ENCODE data around the gene ZNF778. TPM values are rescaled to one million over a fixed set of nuclear protein-coding genes. Genes with fewer than 3 reads are reported as not detected.
A peak's percentile ranks its signal among the peaks of the same experiment; 100 is the strongest.

The ZNF778 gene
- total and polyA plus RNA-seq, 2 of the 13 experiments (the other 11 are each of a cell fraction or from before 2014, with no cell fraction given) = 3.8 to 7.2 TPM

DNA sequence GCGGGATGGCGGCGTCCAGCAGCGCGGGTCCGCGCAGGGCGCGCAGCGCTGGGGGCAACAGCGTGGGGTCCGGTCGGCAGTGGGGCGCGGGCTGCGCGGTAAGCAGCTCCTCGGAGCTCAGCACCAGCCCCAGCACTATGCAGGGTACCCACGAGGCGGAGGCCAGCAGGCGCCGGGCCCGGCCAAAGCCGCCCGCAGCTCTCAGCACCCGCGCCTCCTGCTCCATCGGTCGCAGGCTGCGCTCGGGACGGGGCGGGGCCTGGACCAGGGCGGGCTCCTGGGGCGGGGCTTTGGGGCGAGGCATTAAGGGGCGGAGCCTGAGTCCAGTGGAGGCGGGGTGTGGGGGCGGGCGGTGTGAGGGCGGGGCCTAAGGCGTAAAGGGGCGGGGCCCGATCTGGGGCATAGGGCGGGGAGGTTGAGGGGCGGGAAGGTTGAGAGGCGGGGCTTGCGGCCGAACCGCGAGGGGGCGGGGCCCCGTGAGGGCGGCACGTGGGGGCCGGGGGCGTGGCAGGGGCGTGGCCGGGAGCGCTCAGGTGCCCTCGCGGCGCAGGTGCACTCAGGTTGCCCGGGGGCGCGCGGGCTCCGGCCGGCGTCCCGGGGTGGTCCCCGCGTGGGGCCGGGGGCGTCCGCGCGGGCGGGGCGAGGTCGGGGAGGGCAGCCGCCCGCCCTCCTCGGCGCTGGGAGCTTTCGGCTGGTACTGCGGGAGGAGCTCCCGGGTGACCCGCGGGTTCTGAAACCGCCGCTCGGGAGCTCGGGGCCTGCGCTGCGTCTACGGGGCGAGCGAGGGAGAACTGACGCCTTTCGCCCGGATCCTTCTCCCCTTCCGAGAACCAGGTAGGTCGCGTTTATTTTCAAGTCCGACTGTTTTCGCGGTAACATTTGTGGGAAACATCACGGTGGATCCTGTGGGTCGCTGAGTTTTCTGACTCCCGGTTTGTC, 15.8 kb upstream of the ZNF778 start (continued):
- TF ChIP-seq ZNF20 (CRISPR knock-in tag; IDR thresholded peaks at IDR 0.05) (no peak), ATF1 (CRISPR knock-in tag; IDR thresholded peaks at IDR 0.05) (no peak), MTERF4 (CRISPR knock-in tag; IDR thresholded peaks at IDR 0.05) (peak; percentile 62; the same call in 1 of the 2 replicates), ZNF501 (CRISPR knock-in tag; IDR thresholded peaks at IDR 0.05) (no peak), ZC3H13 (CRISPR knock-in tag; IDR thresholded peaks at IDR 0.05) (peak; percentile 8; the same call in 1 of the 2 replicates), MBD4 (IDR thresholded peaks at IDR 0.05; ENCODE audit: borderline replicate concordance, low read length) (no peak), ESRRA (CRISPR knock-in tag; IDR thresholded peaks at IDR 0.05; ENCODE audit: low read depth) (no peak), TBX2 (CRISPR knock-in tag; IDR thresholded peaks at IDR 0.05; ENCODE audit: borderline replicate concordance) (peak; percentile 23; the same call in 1 of the 2 replicates), TCF12 (IDR thresholded peaks at IDR 0.05) (no peak), TCF12 (CRISPR knock-in tag; IDR thresholded peaks at IDR 0.05) (no peak), ATRX (CRISPR knock-in tag; IDR thresholded peaks at IDR 0.05; ENCODE audit: borderline replicate concordance) (no peak), ATF2 (CRISPR knock-in tag; IDR thresholded peaks at IDR 0.05) (no peak), RARG (CRISPR knock-in tag; IDR thresholded peaks at IDR 0.05; ENCODE audit: low read depth) (no peak), HNRNPK (IDR thresholded peaks at IDR 0.05; ENCODE audit: low read depth, low read length, poor library complexity, severe bottlenecking) (peak; percentile 47), ZSCAN21 (CRISPR knock-in tag; IDR thresholded peaks at IDR 0.05; ENCODE audit: borderline replicate concordance) (0 out of 2 replicates have a peak, but pooled peaks have one; percentile 34), ZFP82 (CRISPR knock-in tag; IDR thresholded peaks at IDR 0.05; ENCODE audit: borderline replicate concordance) (peak; percentile 44; the same call in 1 of the 2 replicates), TAF15 (IDR thresholded peaks at IDR 0.05; ENCODE audit: low read depth, low read length, poor library complexity, severe bottlenecking) (peak; percentile 47), SIN3A (IDR thresholded peaks at IDR 0.05; ENCODE audit: borderline replicate concordance, low read depth, low read length) (peak; percentile 22; the same call in 1 of the 2 replicates), NR2C2 (CRISPR knock-in tag; IDR thresholded peaks at IDR 0.05; ENCODE audit: borderline replicate concordance) (no peak)
- TF ChIP-seq, protein P1, sequence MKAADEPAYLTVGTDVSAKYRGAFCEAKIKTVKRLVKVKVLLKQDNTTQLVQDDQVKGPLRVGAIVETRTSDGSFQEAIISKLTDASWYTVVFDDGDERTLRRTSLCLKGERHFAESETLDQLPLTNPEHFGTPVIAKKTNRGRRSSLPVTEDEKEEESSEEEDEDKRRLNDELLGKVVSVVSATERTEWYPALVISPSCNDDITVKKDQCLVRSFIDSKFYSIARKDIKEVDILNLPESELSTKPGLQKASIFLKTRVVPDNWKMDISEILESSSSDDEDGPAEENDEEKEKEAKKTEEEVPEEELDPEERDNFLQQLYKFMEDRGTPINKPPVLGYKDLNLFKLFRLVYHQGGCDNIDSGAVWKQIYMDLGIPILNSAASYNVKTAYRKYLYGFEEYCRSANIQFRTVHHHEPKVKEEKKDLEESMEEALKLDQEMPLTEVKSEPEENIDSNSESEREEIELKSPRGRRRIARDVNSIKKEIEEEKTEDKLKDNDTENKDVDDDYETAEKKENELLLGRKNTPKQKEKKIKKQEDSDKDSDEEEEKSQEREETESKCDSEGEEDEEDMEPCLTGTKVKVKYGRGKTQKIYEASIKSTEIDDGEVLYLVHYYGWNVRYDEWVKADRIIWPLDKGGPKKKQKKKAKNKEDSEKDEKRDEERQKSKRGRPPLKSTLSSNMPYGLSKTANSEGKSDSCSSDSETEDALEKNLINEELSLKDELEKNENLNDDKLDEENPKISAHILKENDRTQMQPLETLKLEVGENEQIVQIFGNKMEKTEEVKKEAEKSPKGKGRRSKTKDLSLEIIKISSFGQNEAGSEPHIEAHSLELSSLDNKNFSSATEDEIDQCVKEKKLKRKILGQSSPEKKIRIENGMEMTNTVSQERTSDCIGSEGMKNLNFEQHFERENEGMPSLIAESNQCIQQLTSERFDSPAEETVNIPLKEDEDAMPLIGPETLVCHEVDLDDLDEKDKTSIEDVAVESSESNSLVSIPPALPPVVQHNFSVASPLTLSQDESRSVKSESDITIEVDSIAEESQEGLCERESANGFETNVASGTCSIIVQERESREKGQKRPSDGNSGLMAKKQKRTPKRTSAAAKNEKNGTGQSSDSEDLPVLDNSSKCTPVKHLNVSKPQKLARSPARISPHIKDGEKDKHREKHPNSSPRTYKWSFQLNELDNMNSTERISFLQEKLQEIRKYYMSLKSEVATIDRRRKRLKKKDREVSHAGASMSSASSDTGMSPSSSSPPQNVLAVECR (CRISPR knock-in tag; IDR thresholded peaks at IDR 0.05; ENCODE audit: borderline replicate concordance) = peak; percentile 32; the same call in 1 of the 2 replicates
- TF ChIP-seq, protein P2, sequence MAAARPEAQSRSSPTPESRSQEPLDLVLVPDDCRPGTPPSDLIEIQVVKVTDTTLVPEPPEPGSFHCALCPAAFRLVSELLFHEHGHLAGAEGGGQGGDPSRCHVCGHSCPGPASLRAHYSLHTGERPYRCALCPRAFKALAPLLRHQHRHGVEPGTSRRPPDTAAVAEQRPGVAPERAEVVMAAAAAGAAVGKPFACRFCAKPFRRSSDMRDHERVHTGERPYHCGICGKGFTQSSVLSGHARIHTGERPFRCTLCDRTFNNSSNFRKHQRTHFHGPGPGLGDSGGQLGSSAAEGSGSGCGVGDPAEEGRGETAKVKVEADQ (CRISPR knock-in tag; IDR thresholded peaks at IDR 0.05; ENCODE audit: borderline replicate concordance) = no peak

Measured in HepG2 (cell line).